ENCODE measurements around the gene PTPRN2.

DNA sequence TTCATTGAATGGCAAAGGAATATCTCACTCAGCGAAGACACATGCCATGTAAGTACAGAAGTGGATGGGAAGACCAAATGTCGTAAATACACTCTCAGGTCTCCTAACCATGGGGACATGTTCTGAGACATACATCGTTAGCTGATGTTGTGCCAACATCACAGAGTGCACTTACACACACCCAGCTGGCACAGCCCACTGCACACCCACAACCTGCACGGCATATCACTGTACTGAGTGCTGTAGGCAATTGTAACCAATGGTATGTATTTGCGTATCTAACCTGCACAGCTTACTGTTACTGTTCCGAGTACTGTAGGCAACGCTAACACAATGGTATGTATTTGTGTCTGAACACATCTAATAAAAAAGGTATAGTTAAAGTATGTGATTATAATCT, 550.4 kb downstream of the PTPRN2 start:
- TF ChIP-seq RAD21 (IDR thresholded peaks at IDR 0.05; ENCODE audit: low read length) (no peak), NFIC (IDR thresholded peaks at IDR 0.05; ENCODE audit: borderline replicate concordance) (no peak), CHD2 (IDR thresholded peaks at IDR 0.05; ENCODE audit: low read length, partially characterized antibody) (no peak), ELF1 (IDR thresholded peaks at IDR 0.05) (no peak), RXRA (IDR thresholded peaks at IDR 0.05; ENCODE audit: borderline replicate concordance, low read depth) (no peak), NRF1 (IDR thresholded peaks at IDR 0.05; ENCODE audit: low read depth, low read length) (no peak), POLR2AphosphoS5 (IDR thresholded peaks at IDR 0.05; ENCODE audit: low read depth, low read length) (no peak), SMC3 (IDR thresholded peaks at IDR 0.05; ENCODE audit: low read depth, low read length) (no peak), EZH2phosphoT487 (IDR thresholded peaks at IDR 0.05; ENCODE audit: borderline replicate concordance, low read depth) (no peak)
- TF ChIP-seq, protein P1, sequence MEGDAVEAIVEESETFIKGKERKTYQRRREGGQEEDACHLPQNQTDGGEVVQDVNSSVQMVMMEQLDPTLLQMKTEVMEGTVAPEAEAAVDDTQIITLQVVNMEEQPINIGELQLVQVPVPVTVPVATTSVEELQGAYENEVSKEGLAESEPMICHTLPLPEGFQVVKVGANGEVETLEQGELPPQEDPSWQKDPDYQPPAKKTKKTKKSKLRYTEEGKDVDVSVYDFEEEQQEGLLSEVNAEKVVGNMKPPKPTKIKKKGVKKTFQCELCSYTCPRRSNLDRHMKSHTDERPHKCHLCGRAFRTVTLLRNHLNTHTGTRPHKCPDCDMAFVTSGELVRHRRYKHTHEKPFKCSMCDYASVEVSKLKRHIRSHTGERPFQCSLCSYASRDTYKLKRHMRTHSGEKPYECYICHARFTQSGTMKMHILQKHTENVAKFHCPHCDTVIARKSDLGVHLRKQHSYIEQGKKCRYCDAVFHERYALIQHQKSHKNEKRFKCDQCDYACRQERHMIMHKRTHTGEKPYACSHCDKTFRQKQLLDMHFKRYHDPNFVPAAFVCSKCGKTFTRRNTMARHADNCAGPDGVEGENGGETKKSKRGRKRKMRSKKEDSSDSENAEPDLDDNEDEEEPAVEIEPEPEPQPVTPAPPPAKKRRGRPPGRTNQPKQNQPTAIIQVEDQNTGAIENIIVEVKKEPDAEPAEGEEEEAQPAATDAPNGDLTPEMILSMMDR (IDR thresholded peaks at IDR 0.05): no peak
- TF ChIP-seq, protein P2, sequence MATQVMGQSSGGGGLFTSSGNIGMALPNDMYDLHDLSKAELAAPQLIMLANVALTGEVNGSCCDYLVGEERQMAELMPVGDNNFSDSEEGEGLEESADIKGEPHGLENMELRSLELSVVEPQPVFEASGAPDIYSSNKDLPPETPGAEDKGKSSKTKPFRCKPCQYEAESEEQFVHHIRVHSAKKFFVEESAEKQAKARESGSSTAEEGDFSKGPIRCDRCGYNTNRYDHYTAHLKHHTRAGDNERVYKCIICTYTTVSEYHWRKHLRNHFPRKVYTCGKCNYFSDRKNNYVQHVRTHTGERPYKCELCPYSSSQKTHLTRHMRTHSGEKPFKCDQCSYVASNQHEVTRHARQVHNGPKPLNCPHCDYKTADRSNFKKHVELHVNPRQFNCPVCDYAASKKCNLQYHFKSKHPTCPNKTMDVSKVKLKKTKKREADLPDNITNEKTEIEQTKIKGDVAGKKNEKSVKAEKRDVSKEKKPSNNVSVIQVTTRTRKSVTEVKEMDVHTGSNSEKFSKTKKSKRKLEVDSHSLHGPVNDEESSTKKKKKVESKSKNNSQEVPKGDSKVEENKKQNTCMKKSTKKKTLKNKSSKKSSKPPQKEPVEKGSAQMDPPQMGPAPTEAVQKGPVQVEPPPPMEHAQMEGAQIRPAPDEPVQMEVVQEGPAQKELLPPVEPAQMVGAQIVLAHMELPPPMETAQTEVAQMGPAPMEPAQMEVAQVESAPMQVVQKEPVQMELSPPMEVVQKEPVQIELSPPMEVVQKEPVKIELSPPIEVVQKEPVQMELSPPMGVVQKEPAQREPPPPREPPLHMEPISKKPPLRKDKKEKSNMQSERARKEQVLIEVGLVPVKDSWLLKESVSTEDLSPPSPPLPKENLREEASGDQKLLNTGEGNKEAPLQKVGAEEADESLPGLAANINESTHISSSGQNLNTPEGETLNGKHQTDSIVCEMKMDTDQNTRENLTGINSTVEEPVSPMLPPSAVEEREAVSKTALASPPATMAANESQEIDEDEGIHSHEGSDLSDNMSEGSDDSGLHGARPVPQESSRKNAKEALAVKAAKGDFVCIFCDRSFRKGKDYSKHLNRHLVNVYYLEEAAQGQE (IDR thresholded peaks at IDR 0.05; ENCODE audit: low read depth, low read length): no peak
- TF ChIP-seq, protein P3, sequence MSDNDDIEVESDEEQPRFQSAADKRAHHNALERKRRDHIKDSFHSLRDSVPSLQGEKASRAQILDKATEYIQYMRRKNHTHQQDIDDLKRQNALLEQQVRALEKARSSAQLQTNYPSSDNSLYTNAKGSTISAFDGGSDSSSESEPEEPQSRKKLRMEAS (IDR thresholded peaks at IDR 0.05; ENCODE audit: low read depth): no peak
